ENCODE results near the gene CDH16.
"Not testable (repeated sequence)": the region's sequence is repeated elsewhere in the genome, so short reads cannot be mapped to it uniquely, and the experiment has no call there.

DNA sequence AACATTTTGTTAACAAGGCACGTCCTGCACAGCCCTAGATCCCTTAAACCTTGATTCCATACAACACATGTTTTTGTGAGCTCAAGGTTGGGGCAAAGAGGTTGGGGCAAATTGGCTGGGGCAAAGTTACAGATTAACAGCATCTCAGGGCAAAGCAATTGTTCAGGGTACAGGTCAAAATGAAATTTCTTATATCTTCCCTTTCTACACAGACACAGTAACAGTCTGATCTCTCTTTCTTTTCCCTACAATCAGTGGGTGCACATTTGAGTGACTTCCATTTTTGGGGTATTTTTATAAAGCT is 37.4 kb upstream of the CDH16 start:
- TF ChIP-seq, protein P1, sequence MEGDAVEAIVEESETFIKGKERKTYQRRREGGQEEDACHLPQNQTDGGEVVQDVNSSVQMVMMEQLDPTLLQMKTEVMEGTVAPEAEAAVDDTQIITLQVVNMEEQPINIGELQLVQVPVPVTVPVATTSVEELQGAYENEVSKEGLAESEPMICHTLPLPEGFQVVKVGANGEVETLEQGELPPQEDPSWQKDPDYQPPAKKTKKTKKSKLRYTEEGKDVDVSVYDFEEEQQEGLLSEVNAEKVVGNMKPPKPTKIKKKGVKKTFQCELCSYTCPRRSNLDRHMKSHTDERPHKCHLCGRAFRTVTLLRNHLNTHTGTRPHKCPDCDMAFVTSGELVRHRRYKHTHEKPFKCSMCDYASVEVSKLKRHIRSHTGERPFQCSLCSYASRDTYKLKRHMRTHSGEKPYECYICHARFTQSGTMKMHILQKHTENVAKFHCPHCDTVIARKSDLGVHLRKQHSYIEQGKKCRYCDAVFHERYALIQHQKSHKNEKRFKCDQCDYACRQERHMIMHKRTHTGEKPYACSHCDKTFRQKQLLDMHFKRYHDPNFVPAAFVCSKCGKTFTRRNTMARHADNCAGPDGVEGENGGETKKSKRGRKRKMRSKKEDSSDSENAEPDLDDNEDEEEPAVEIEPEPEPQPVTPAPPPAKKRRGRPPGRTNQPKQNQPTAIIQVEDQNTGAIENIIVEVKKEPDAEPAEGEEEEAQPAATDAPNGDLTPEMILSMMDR (IDR thresholded peaks at IDR 0.05), result not testable (repeated sequence)
- not testable (repeated sequence) for TF ChIP-seq EZH2, EZH2phosphoT487 (IDR thresholded peaks at IDR 0.05)
